Measurements from ENCODE around the gene ECE1.
A peak's percentile ranks its signal among the peaks of the same experiment; 100 is the strongest.

The ECE1 gene

GRCh38 chr1:21331752-21332478 is 41.7 kb upstream of the ECE1 start:
- peaks cover 2% of the 10 kb centered on the region for H3K79me1 ChIP-seq (ENCODE audit: low read length)
- H3K9ac ChIP-seq (ENCODE audit: low read length): no peak overlapping the region
- no peak overlapping the region for H2BK5ac ChIP-seq (ENCODE audit: low read depth, low read length, poor library complexity)
- no peak overlapping the region for H3K27ac ChIP-seq (ENCODE audit: low read depth, low read length)
- no peak overlapping the region for H2BK12ac ChIP-seq (ENCODE audit: low read length)
- no peaks in the 10 kb centered on the region for H3K36me3 ChIP-seq (ENCODE audit: control insufficient read depth in 1 of 2, insufficient read depth in 2 of 2, low read length in 2 of 2)
- H3K79me2 ChIP-seq (ENCODE audit: control insufficient read depth, insufficient read depth, low read length, poor library complexity): peaks cover 2% of the 10 kb centered on the region
- no peak overlapping the region for H3K4ac ChIP-seq (ENCODE audit: low read depth, low read length)
- no CpG with 5 or more reads among the region's 9 CpGs for WGBS (ENCODE audit: extremely low coverage, insufficient coverage, insufficient read length)
- no peak for DNase-seq
- no peak overlapping the region for H3K4me2 ChIP-seq (ENCODE audit: low read length)
- H3K4me1 ChIP-seq (ENCODE audit: control insufficient read depth in 1 of 2, insufficient read depth in 2 of 2, low read length in 2 of 2): peaks cover 24 to 26% of the 10 kb centered on the region in 2 experiments
- H2AFZ ChIP-seq (ENCODE audit: insufficient read depth, low read length, poor library complexity): no peak overlapping the region
- no peak overlapping the region for H3K18ac ChIP-seq (ENCODE audit: low read length)
- H4K12ac ChIP-seq (ENCODE audit: low read depth, low read length): no peak overlapping the region
- no peaks in the 10 kb centered on the region for H3K27me3 ChIP-seq (ENCODE audit: insufficient read depth, low read length)
- no peak overlapping the region for H2AK5ac ChIP-seq (ENCODE audit: low read length)
- no peaks in the 10 kb centered on the region for H3K9me3 ChIP-seq (ENCODE audit: insufficient read depth, low read depth, low read length)
- no peak overlapping the region for H2BK120ac ChIP-seq (ENCODE audit: insufficient read depth, low read length, poor library complexity)
- no peak overlapping the region for H3K14ac ChIP-seq (ENCODE audit: low read length)
- no peak overlapping the region for H3K23ac ChIP-seq (ENCODE audit: low read length)
- no peak overlapping the region for H4K8ac ChIP-seq (ENCODE audit: low read depth, low read length)
- no peak overlapping the region for H4K91ac ChIP-seq (ENCODE audit: low read depth, low read length)
- no peak overlapping the region for H3K4me3 ChIP-seq (ENCODE audit: low read depth, low read length)

- Histone ChIP-seq H3K4ac (ENCODE audit: low read depth, low read length) (no peak overlapping the region), H3K23ac (ENCODE audit: low read length) (no peak overlapping the region), H2BK5ac (ENCODE audit: low read depth, low read length, poor library complexity) (no peak overlapping the region), H2AK5ac (ENCODE audit: low read length) (no peak overlapping the region), H3K27me3 (ENCODE audit: insufficient read depth, low read length) (no peaks in the 10 kb centered on the region), H4K91ac (ENCODE audit: low read depth, low read length) (no peak overlapping the region), H3K4me3 (ENCODE audit: low read depth, low read length) (no peak overlapping the region), H2AFZ (ENCODE audit: insufficient read depth, low read length, poor library complexity) (no peak overlapping the region), H3K9ac (ENCODE audit: low read length) (no peak overlapping the region), H3K27ac (ENCODE audit: low read depth, low read length) (no peak overlapping the region), H3K4me2 (ENCODE audit: low read length) (no peak overlapping the region), H3K9me3 (ENCODE audit: insufficient read depth, low read depth, low read length) (no peaks in the 10 kb centered on the region), H3K79me2 (ENCODE audit: control insufficient read depth, insufficient read depth, low read length, poor library complexity) (peaks cover 3% of the 10 kb centered on the region), H2BK120ac (ENCODE audit: insufficient read depth, low read length, poor library complexity) (no peak overlapping the region), H3K4me1 (ENCODE audit: control insufficient read depth in 1 of 2, insufficient read depth in 2 of 2, low read length in 2 of 2) (peaks cover 34 to 35% of the 10 kb centered on the region in 2 experiments), H3K36me3 (ENCODE audit: control insufficient read depth in 1 of 2, insufficient read depth in 2 of 2, low read length in 2 of 2) (no peaks in the 10 kb centered on the region), H4K12ac (ENCODE audit: low read depth, low read length) (no peak overlapping the region), H4K8ac (ENCODE audit: low read depth, low read length) (no peak overlapping the region), H3K18ac (ENCODE audit: low read length) (no peak overlapping the region), H2BK12ac (ENCODE audit: low read length) (no peak overlapping the region), H3K79me1 (ENCODE audit: low read length) (peaks cover 6% of the 10 kb centered on the region), H3K14ac (ENCODE audit: low read length) (no peak overlapping the region)
- no CpG with 5 or more reads among the region's 2 CpGs for WGBS (ENCODE audit: extremely low coverage, insufficient coverage, insufficient read length)
- no peak for DNase-seq
Measured at GRCh38 chr1:21330544-21330943, 40.3 kb upstream of the ECE1 start.

- Histone ChIP-seq H4K8ac (ENCODE audit: low read depth, low read length) (no peak overlapping the region), H3K23ac (ENCODE audit: low read length) (no peak overlapping the region), H3K4me1 (ENCODE audit: control insufficient read depth in 1 of 2, insufficient read depth in 2 of 2, low read length in 2 of 2) (peaks cover 42 to 45% of the 10 kb centered on the region in 2 experiments), H3K4me3 (ENCODE audit: low read depth, low read length) (no peak overlapping the region), H3K36me3 (ENCODE audit: control insufficient read depth in 1 of 2, insufficient read depth in 2 of 2, low read length in 2 of 2) (no peaks in the 10 kb centered on the region), H3K27me3 (ENCODE audit: insufficient read depth, low read length) (no peaks in the 10 kb centered on the region), H2AFZ (ENCODE audit: insufficient read depth, low read length, poor library complexity) (no peak overlapping the region), H2BK12ac (ENCODE audit: low read length) (peak overlapping the region; percentile 5), H4K91ac (ENCODE audit: low read depth, low read length) (peak overlapping the region; percentile 45), H4K12ac (ENCODE audit: low read depth, low read length) (no peak overlapping the region), H2BK5ac (ENCODE audit: low read depth, low read length, poor library complexity) (no peak overlapping the region), H3K14ac (ENCODE audit: low read length) (peak overlapping the region; percentile 2), H3K79me2 (ENCODE audit: control insufficient read depth, insufficient read depth, low read length, poor library complexity) (peaks cover 3% of the 10 kb centered on the region), H3K4ac (ENCODE audit: low read depth, low read length) (no peak overlapping the region), H3K27ac (ENCODE audit: low read depth, low read length) (peak overlapping the region; percentile 18), H2AK5ac (ENCODE audit: low read length) (no peak overlapping the region), H2BK120ac (ENCODE audit: insufficient read depth, low read length, poor library complexity) (no peak overlapping the region), H3K79me1 (ENCODE audit: low read length) (peaks cover 11% of the 10 kb centered on the region), H3K9me3 (ENCODE audit: insufficient read depth, low read depth, low read length) (no peaks in the 10 kb centered on the region), H3K18ac (ENCODE audit: low read length) (peak overlapping the region; percentile 35), H3K4me2 (ENCODE audit: low read length) (no peak overlapping the region), H3K9ac (ENCODE audit: low read length) (no peak overlapping the region)
- no CpG with 5 or more reads among the region's 7 CpGs for WGBS (ENCODE audit: extremely low coverage, insufficient coverage, insufficient read length)
- peak; percentile 46 to 80 for DNase-seq
Measured at GRCh38 chr1:21329209-21329844, 39.1 kb upstream of the ECE1 start.

- Histone ChIP-seq H3K4ac (ENCODE audit: low read depth, low read length) (peak overlapping the region; percentile 35), H2BK12ac (ENCODE audit: low read length) (peak overlapping the region; percentile 66), H3K4me3 (ENCODE audit: low read depth, low read length) (no peak overlapping the region), H3K4me2 (ENCODE audit: low read length) (no peak overlapping the region), H2BK120ac (ENCODE audit: insufficient read depth, low read length, poor library complexity) (peak overlapping the region; percentile 45), H3K23ac (ENCODE audit: low read length) (no peak overlapping the region), H4K12ac (ENCODE audit: low read depth, low read length) (no peak overlapping the region), H3K9me3 (ENCODE audit: insufficient read depth, low read depth, low read length) (no peaks in the 10 kb centered on the region), H3K9ac (ENCODE audit: low read length) (no peak overlapping the region), H3K27ac (ENCODE audit: low read depth, low read length) (no peak overlapping the region), H3K27me3 (ENCODE audit: insufficient read depth, low read length) (no peaks in the 10 kb centered on the region), H2AK5ac (ENCODE audit: low read length) (peak overlapping the region; percentile 69), H3K18ac (ENCODE audit: low read length) (peak overlapping the region; percentile 67), H3K14ac (ENCODE audit: low read length) (peak overlapping the region; percentile 66), H3K79me1 (ENCODE audit: low read length) (peaks cover 13% of the 10 kb centered on the region), H4K8ac (ENCODE audit: low read depth, low read length) (no peak overlapping the region), H2BK5ac (ENCODE audit: low read depth, low read length, poor library complexity) (no peak overlapping the region), H2AFZ (ENCODE audit: insufficient read depth, low read length, poor library complexity) (peak overlapping the region; percentile 33), H4K91ac (ENCODE audit: low read depth, low read length) (peak overlapping the region; percentile 81), H3K4me1 (ENCODE audit: control insufficient read depth in 1 of 2, insufficient read depth in 2 of 2, low read length in 2 of 2) (peaks cover 48 to 57% of the 10 kb centered on the region in 2 experiments), H3K36me3 (ENCODE audit: control insufficient read depth in 1 of 2, insufficient read depth in 2 of 2, low read length in 2 of 2) (no peaks in the 10 kb centered on the region), H3K79me2 (ENCODE audit: control insufficient read depth, insufficient read depth, low read length, poor library complexity) (peaks cover 3% of the 10 kb centered on the region)
- DNase-seq: no peak
- no CpG with 5 or more reads among the region's 15 CpGs for WGBS (ENCODE audit: extremely low coverage, insufficient coverage, insufficient read length)
Measured at GRCh38 chr1:21327566-21328323, 37.5 kb upstream of the ECE1 start.

Data from trophoblast cell (in vitro differentiated cells and primary cell).